MG63 (cell line): ENCODE measurements around the gene OR10P1. TPM values are rescaled to one million over a fixed set of nuclear protein-coding genes. Genes with fewer than 3 reads are reported as not detected.

ENCODE experiments used
- DNase-seq: peaks from one replicate; pipeline ENCODE4 v3.0.0-alpha.2; 2020
- H3K27me3 ChIP-seq: fragments of 250-450 bp; sonication (Bioruptor Pico); 2 replicates; pipeline ENCODE4 v1.5.1; 2020; ENCODE audit warnings: mild to moderate bottlenecking, moderate library complexity
- H3K36me3 ChIP-seq: fragments of 250-450 bp; sonication (Bioruptor Pico); 2 replicates; pipeline ENCODE4 v1.5.1; 2020; ENCODE audit warnings: mild to moderate bottlenecking, moderate library complexity
- H3K4me3 ChIP-seq: fragments of 250-450 bp; sonication (Bioruptor Pico); 2 replicates; pipeline ENCODE4 v1.5.1; 2020; ENCODE audit warnings: mild to moderate bottlenecking, moderate library complexity
- H3K9me3 ChIP-seq: fragments of 250-450 bp; sonication (Bioruptor Pico); 2 replicates; pipeline ENCODE4 v1.5.1; 2020; ENCODE audit warnings: mild to moderate bottlenecking, moderate library complexity
- total RNA-seq: library from RNA; depleted of rRNA; stranded (reverse); fragments of >200 nt; shearing (Covaris generic); gene quantifications from 2 replicates; pipeline ENCODE4 v1.2.3, GENCODE V29; 2014; ENCODE audit warnings: low replicate concordance; rRNA removed

Gene OR10P1
- total RNA-seq, 1 experiment from 2014 or later = not detected

DNA sequence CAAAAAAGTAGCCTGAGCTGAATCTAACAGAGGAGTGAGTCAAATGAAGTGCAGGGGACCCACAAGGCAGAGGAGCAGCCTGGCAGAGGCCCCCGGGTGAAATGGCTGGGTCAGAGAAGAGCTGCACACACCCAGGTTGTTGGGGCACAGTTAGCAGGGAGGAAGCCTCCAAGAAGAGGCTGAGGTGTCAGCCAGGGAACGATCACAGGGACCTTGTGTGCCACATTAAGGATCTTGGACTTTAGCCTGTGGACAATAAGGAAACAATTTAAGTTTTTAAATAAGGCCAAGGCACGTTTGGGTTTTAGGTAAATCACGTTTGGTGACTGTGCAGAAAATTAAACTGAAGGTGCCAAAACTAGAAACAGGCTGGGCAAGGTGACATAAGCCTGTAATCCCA, 35.1 kb downstream of the OR10P1 start:
- no peak for DNase-seq
- no peaks in the 10 kb centered on the region for H3K36me3 ChIP-seq
- H3K27me3 ChIP-seq = no peaks in the 10 kb centered on the region
- no peak overlapping the region for H3K4me3 ChIP-seq
- H3K9me3 ChIP-seq = no peaks in the 10 kb centered on the region

DNA sequence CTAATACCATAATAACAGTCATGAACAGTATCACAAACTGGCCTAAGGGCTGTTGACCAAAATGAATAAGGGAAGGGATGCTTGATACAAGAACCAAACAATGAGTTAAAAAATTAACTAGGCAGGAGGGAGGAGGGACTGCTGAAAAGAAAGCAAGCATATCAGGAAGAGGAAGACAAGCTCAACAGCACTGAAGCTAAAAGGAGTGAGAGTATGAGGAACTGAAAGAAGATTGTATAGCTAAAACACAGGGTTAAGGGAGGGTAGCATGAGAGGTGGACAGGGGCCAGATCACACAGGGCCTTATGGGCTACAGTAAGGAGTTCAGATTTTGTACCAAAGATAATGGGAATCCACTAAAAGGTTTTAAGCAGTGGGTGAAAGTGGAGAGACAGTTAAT, 36.9 kb downstream of the OR10P1 start:
- Histone ChIP-seq H3K9me3 (no peaks in the 10 kb centered on the region), H3K36me3 (no peaks in the 10 kb centered on the region), H3K4me3 (no peak overlapping the region), H3K27me3 (no peaks in the 10 kb centered on the region)
- no peak for DNase-seq

DNA sequence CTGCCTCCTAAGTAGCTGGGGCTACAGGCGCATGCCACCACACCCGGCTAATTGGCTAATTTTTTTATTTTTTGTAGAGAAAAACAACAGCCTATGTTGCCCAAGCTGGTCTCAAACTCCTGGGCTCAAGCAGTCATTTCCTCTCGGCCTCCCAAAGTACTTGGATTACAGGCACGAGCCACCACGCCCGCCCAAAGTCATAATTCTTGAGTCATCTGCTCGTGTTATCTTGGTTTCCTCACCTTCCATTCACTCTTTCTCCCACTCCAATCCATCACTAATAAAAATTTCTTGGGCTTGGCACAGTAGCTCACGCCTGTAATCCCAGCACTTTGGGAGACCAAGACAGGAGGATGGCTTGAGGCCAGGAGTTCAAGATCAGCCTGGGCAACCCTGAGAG, 39.0 kb downstream of the OR10P1 start:
- peak; percentile 17 for DNase-seq
- H3K27me3 ChIP-seq = no peaks in the 10 kb centered on the region
- H3K4me3 ChIP-seq = no peak overlapping the region
- no peaks in the 10 kb centered on the region for H3K36me3 ChIP-seq
- H3K9me3 ChIP-seq = no peaks in the 10 kb centered on the region

DNA sequence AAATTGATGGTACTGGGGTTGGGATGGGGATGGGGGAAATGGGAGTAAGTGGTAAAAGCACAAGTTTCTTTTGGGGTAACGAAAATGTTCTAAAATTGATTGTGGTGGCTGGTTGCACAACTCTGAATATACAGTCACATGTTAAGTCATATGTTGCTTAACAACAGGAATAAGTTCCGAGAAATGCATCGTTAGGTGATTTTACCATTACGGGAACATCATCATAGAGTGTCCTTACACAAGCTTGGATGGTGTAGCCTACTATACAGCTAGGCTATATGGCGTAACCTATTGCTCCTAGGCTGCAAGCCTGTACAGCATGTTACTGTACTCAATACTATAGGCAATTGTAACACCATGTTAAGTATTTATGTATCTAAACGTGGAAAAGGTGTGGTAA, 40.0 kb downstream of the OR10P1 start:
- Histone ChIP-seq H3K36me3 (no peaks in the 10 kb centered on the region), H3K4me3 (no peak overlapping the region), H3K27me3 (no peaks in the 10 kb centered on the region), H3K9me3 (no peaks in the 10 kb centered on the region)
- no peak for DNase-seq

DNA sequence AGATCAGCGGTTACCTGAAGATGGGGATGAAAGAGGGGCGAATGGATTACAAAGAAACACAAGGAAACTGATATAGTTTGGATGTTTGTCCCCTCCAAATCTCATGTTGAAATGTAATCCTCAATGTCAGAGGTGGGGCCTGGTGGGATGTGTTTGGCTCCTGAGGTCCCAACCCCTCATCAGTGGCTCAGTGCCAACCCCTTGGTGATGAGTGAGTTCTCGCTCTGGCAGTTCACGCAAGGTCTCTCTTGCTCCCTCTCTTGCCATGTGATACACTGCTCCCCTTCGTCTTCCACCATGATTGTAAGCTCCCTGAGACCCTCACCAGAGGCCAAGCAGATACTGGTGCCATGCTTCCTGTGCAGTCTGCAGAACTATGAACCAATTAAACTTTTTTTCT, 43.0 kb downstream of the OR10P1 start:
- Histone ChIP-seq H3K4me3 (no peak overlapping the region), H3K9me3 (no peaks in the 10 kb centered on the region), H3K27me3 (no peaks in the 10 kb centered on the region), H3K36me3 (no peaks in the 10 kb centered on the region; the same call in 1 of the 2 replicates)
- no peak for DNase-seq

DNA sequence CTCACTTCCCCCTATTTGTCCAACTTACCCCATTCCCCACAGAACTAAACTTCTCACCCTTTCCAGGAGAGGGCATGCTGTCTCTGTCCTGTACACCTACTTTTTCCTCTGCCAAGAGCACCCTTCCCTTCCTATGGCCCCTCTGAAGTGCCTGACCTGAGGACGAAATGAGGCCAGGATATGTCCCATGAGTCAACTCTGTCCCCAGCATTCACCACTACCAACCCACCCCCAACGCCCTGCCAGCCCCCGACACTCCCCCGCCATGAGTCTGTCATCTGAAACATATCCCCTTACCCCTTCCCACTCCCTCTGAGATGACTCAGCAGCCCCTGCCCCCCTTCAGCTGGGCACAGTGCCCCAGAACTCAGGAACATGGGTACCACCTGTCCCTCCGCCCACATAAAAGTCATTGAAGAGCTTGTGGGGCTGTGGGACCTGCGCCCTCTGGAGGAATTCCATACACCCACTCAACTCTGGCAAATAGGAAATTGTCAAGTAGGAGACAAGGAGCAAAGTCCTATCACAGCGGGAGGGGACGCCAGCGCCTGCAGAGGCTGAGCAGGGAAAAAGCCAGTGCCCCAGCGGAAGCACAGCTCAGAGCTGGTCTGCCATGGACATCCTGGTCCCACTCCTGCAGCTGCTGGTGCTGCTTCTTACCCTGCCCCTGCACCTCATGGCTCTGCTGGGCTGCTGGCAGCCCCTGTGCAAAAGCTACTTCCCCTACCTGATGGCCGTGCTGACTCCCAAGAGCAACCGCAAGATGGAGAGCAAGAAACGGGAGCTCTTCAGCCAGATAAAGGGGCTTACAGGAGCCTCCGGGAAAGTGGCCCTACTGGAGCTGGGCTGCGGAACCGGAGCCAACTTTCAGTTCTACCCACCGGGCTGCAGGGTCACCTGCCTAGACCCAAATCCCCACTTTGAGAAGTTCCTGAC, 44.7 kb downstream of the OR10P1 start:
- peak; percentile 94 for DNase-seq
- H3K27me3 ChIP-seq = no peaks in the 10 kb centered on the region
- H3K36me3 ChIP-seq = no peaks in the 10 kb centered on the region; the same call in 1 of the 2 replicates
- peak overlapping the region; percentile 48 for H3K4me3 ChIP-seq
- H3K9me3 ChIP-seq = no peaks in the 10 kb centered on the region

DNA sequence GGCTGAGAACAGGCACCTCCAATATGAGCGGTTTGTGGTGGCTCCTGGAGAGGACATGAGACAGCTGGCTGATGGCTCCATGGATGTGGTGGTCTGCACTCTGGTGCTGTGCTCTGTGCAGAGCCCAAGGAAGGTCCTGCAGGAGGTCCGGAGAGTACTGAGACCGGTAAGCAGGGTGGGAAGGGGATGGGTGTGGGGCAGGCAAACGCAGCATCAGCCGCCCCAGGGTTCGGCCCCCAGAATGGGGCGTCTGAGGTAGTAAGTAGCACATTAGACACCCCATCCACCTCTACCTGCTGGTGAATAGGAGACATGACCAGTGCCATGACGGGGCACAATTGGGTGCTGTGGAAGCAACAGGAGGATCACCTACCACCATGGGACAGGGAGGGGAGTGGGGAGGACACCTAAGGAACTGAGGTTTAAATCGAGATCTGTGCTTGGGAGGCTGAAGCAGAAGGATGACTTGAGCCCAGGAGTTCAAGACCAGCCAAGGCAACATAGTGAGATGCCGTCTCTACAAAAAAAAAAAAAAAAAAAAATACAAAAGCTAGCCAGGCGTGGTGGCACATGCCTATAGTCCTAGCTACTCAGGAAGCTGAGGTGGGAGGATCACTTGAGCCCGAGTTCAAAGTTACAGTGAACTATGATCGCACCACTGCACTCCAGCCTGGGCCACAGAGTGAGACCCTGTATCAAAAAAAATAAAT, 45.5 kb downstream of the OR10P1 start:
- H3K4me3 ChIP-seq = peak overlapping the region; percentile 48
- no peaks in the 10 kb centered on the region for H3K9me3 ChIP-seq
- H3K36me3 ChIP-seq = peaks cover 3% of the 10 kb centered on the region; the same call in 1 of the 2 replicates
- H3K27me3 ChIP-seq = no peaks in the 10 kb centered on the region
- DNase-seq = no peak

DNA sequence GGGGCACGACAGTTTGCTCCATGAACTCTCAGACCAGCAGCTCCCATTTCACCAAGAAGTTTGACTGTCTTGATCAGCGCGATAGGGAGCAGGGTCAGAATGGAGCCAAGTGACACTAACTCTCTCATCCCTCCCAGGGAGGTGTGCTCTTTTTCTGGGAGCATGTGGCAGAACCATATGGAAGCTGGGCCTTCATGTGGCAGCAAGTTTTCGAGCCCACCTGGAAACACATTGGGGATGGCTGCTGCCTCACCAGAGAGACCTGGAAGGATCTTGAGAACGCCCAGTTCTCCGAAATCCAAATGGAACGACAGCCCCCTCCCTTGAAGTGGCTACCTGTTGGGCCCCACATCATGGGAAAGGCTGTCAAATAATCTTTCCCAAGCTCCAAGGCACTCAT, 47.0 kb downstream of the OR10P1 start:
- DNase-seq = no peak
- H3K4me3 ChIP-seq = no peak overlapping the region
- H3K9me3 ChIP-seq = no peaks in the 10 kb centered on the region

DNA sequence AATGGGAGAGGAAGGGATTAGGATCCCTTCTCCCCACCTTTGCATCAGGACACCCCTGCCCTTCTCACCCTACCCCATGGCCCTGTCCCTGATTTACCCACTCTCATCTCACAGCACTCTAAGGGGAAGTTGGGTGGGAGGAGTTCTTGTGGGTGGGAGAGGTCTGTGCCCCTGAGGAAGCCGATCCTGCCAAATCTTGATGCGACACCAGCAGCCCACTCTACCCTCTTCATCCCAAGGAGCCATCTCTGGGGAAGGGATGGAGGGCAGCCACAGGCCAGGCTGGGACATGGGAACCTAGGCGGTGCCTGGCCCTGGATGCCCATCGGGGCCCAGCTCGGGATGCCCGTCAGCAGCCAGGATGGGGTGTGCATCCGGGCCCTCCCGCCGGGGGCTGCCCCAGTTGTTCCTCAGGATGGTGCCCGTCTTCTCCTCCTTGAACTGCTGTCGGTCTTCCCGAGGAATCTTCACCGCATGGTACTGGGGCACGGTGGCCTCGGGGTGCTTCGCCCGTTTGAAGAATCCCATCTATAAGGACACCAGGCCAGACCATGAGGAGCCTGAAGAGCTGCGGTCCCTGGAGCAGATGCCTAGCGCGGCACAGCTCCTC, 48.2 kb downstream of the OR10P1 start:
- H3K27me3 ChIP-seq = no peaks in the 10 kb centered on the region

More for the DNA sequence above, 47.0 kb downstream of the OR10P1 start:
- peaks cover 7% of the 10 kb centered on the region for H3K36me3 ChIP-seq
- H3K27me3 ChIP-seq = no peaks in the 10 kb centered on the region

DNA sequence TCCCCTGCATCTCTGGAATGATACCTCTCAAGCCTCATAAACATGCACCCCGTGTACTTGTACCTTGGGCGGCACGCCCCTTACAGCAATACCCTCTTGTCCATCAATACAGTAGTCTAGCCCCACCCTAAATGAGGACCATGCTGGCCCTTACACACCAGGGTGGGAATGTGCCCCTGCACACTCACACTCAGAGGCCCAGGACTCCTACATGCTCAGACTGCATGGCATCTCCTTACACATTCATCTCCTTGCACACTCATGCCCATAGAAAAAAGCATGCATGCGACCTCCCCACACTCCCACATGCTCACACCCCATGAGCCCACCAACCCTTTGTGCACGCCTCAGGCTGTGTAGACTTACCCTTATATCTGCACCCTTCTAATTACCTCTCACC, 49.0 kb downstream of the OR10P1 start:
- Histone ChIP-seq H3K4me3 (no peak overlapping the region), H3K36me3 (peaks cover 7% of the 10 kb centered on the region), H3K27me3 (no peaks in the 10 kb centered on the region), H3K9me3 (no peaks in the 10 kb centered on the region)
- no peak for DNase-seq

More for the DNA sequence above, 48.2 kb downstream of the OR10P1 start:
- Histone ChIP-seq H3K9me3 (no peaks in the 10 kb centered on the region), H3K36me3 (peaks cover 7% of the 10 kb centered on the region), H3K4me3 (no peak overlapping the region)
- DNase-seq = no peak

DNA sequence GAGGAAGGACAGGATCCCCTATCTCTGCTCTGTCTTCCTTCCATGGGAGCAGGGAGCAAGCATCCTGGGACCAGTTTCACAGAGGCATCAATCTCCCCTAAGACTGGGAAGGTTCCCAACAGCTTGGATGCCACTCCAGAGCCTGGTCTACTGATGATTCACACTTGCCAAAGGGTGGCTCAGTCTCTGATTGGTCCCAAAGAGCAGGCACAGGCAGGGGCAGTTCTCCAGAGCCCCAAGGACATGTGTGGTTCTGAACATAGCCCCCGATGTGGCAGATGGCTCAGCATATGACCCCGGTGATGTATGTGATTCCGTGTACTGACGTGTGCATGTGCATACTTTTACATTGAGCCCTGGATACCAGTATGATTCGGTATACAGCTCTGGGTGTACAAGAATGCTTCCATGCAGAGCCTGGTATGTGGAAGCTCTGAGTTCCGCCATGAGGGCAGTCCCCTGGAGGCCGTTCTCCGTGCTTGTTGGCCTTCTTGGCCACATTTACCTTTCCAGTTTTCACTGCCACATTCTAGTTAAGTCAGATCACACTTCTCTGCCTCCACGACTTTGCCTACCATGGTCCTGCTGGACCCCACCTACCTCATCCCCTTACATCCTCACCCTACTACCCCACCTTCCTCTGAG, 49.8 kb downstream of the OR10P1 start:
- no peaks in the 10 kb centered on the region for H3K27me3 ChIP-seq
- peak; percentile 58 for DNase-seq
- no peaks in the 10 kb centered on the region for H3K9me3 ChIP-seq
- H3K4me3 ChIP-seq = no peak overlapping the region
- H3K36me3 ChIP-seq = peaks cover 7% of the 10 kb centered on the region

Other genes with a start within 250 kb of the OR10P1 start
- not detected in 2 replicates for gene OR6C65, start 236.4 kb upstream of the OR10P1 start, total RNA-seq
- gene OR6C76, start 210.6 kb upstream of the OR10P1 start, total RNA-seq = not detected in 2 replicates
- gene OR6C2, start 192.8 kb upstream of the OR10P1 start, total RNA-seq = not detected in 2 replicates
- gene OR6C70, start 166.8 kb upstream of the OR10P1 start, total RNA-seq = not detected in 2 replicates
- gene OR6C68, start 144.5 kb upstream of the OR10P1 start, total RNA-seq = not detected in 2 replicates
- not detected in 2 replicates for gene OR6C4, start 87.3 kb upstream of the OR10P1 start, total RNA-seq
- not detected in 2 replicates for gene OR2AP1, start 64.4 kb upstream of the OR10P1 start, total RNA-seq
- gene ITGA7, start 71.0 kb downstream of the OR10P1 start, total RNA-seq = 18.8 and 27.4 TPM in 2 replicates
- gene BLOC1S1, start 79.2 kb downstream of the OR10P1 start, total RNA-seq = 75.7 and 97.6 TPM in 2 replicates
- gene RDH5, start 83.5 kb downstream of the OR10P1 start, total RNA-seq = 3.1 and 5.0 TPM in 2 replicates
- gene CD63, start 92.1 kb downstream of the OR10P1 start, total RNA-seq = 1,474 and 1,678 TPM in 2 replicates
- 2.8 and 3.9 TPM in 2 replicates for gene GDF11, start 106.2 kb downstream of the OR10P1 start, total RNA-seq
- gene SARNP, start 180.8 kb downstream of the OR10P1 start, total RNA-seq = 142 and 228 TPM in 2 replicates
- 8.0 and 12.0 TPM in 2 replicates for gene ORMDL2, start 181.1 kb downstream of the OR10P1 start, total RNA-seq
- gene DNAJC14, start 192.7 kb downstream of the OR10P1 start, total RNA-seq = 46.6 and 49.9 TPM in 2 replicates
- gene MMP19, start 206.0 kb downstream of the OR10P1 start, total RNA-seq = not detected in 2 replicates